HL-60 (cell line): ENCODE results near the gene UGT2A2.

Experiments used
- GABPA ChIP-seq: IDR thresholded peaks from 2 replicates; pipeline ENCODE4 v1.6.1; 2012; ENCODE audit warnings: low read depth
- POLR2AphosphoS5 ChIP-seq: IDR thresholded peaks from 2 replicates; pipeline ENCODE4 v1.6.1; 2012; ENCODE audit warnings: low read depth
- TF ChIP-seq, protein P1 (sequence below): IDR thresholded peaks from one replicate; pipeline ENCODE4 v1.5.1; 2011; ENCODE audit warnings: low read length, control low read depth, inconsistent platforms; ENCODE audit not compliant: insufficient read depth

DNA sequence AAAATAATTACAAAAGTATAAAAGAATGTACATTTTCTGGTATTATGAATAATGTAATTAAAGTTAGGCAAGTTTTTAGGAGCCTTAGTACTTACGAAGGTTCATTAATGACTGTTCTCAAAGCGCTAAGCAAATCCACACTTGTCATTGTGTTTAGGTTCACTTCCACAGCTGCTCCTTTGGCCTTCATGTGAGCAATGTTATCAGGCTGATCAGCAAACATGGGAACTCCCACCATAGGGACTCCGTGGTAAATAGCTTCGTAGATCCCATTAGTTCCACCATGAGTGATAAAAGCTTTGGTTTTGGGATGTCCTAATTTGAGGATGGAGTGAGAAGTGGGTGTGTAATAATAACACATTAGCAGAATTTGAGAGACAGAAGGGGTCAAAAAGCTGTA lies 45.1 kb downstream of the UGT2A2 start:
- TF ChIP-seq, protein P1, sequence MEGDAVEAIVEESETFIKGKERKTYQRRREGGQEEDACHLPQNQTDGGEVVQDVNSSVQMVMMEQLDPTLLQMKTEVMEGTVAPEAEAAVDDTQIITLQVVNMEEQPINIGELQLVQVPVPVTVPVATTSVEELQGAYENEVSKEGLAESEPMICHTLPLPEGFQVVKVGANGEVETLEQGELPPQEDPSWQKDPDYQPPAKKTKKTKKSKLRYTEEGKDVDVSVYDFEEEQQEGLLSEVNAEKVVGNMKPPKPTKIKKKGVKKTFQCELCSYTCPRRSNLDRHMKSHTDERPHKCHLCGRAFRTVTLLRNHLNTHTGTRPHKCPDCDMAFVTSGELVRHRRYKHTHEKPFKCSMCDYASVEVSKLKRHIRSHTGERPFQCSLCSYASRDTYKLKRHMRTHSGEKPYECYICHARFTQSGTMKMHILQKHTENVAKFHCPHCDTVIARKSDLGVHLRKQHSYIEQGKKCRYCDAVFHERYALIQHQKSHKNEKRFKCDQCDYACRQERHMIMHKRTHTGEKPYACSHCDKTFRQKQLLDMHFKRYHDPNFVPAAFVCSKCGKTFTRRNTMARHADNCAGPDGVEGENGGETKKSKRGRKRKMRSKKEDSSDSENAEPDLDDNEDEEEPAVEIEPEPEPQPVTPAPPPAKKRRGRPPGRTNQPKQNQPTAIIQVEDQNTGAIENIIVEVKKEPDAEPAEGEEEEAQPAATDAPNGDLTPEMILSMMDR = no peak
- no peak for TF ChIP-seq POLR2AphosphoS5
- no peak for TF ChIP-seq GABPA
